ENCODE results near the gene LAMA2. TPM values are rescaled to one million over a fixed set of nuclear protein-coding genes. Genes with fewer than 3 reads are reported as not detected.

LAMA2 gene
- total RNA-seq, 3 donors from 2014 or later (not counting 1 experiment from before 2014, with no cell fraction given), result 2.1 to 5.3 (median 3.6) TPM

- Mint-ChIP-seq H3K4me1 (no peaks in the 10 kb centered on the region), H3K9me3 (no peaks in the 10 kb centered on the region), H3K27ac (no peak overlapping the region), H3K36me3 (no peaks in the 10 kb centered on the region), H3K4me3 (no peak overlapping the region), H3K27me3 (ENCODE audit: low read depth in 2 of 2) (peaks cover 11 to 30% of the 10 kb centered on the region in 2 donors)
- H3K36me3 ChIP-seq (ENCODE audit: control insufficient read depth, insufficient read depth, low read length), result no peaks in the 10 kb centered on the region
- no peak for DNase-seq
- no peaks in the 10 kb centered on the region for H3K4me1 ChIP-seq (ENCODE audit: control insufficient read depth, insufficient read depth, low read length)
- no peak overlapping the region for H3K27ac ChIP-seq (ENCODE audit: low read length)
- ATAC-seq, result no peak
- no peaks in the 10 kb centered on the region for H3K9me3 ChIP-seq (ENCODE audit: control insufficient read depth, insufficient read depth, low read length)
- no peak overlapping the region for H3K4me3 ChIP-seq (ENCODE audit: low read length)
- H3K27me3 ChIP-seq (ENCODE audit: control insufficient read depth, insufficient read depth, low read length), result peaks cover 4% of the 10 kb centered on the region
- 100% methylated on average over 2 of the region's 2 CpGs for WGBS (ENCODE audit: insufficient coverage)
- intact Hi-C loops (cut with micrococcal nuclease), result no loop called here
- TF ChIP-seq, protein P1, sequence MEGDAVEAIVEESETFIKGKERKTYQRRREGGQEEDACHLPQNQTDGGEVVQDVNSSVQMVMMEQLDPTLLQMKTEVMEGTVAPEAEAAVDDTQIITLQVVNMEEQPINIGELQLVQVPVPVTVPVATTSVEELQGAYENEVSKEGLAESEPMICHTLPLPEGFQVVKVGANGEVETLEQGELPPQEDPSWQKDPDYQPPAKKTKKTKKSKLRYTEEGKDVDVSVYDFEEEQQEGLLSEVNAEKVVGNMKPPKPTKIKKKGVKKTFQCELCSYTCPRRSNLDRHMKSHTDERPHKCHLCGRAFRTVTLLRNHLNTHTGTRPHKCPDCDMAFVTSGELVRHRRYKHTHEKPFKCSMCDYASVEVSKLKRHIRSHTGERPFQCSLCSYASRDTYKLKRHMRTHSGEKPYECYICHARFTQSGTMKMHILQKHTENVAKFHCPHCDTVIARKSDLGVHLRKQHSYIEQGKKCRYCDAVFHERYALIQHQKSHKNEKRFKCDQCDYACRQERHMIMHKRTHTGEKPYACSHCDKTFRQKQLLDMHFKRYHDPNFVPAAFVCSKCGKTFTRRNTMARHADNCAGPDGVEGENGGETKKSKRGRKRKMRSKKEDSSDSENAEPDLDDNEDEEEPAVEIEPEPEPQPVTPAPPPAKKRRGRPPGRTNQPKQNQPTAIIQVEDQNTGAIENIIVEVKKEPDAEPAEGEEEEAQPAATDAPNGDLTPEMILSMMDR (IDR thresholded peaks at IDR 0.05), result no peak
Measured at GRCh38 chr6:129188795-129189194, 305.9 kb downstream of the LAMA2 start.

- no peak overlapping the region for H3K4me3 ChIP-seq (ENCODE audit: low read length)
- WGBS (ENCODE audit: insufficient coverage), result no CpG with 5 or more reads among the region's 1 CpG
- H3K9me3 Mint-ChIP-seq, result no peaks in the 10 kb centered on the region
- DNase-seq (no peak), ATAC-seq (no peak)
- peaks cover 11 to 30% of the 10 kb centered on the region in 2 donors for H3K27me3 Mint-ChIP-seq (ENCODE audit: low read depth in 2 of 2)
- TF ChIP-seq, protein P1 (IDR thresholded peaks at IDR 0.05), result no peak
- H3K4me1 Mint-ChIP-seq, result no peaks in the 10 kb centered on the region
- peaks cover 4% of the 10 kb centered on the region for H3K27me3 ChIP-seq (ENCODE audit: control insufficient read depth, insufficient read depth, low read length)
- no peak overlapping the region for H3K27ac Mint-ChIP-seq
- no peaks in the 10 kb centered on the region for H3K36me3 ChIP-seq (ENCODE audit: control insufficient read depth, insufficient read depth, low read length)
- H3K36me3 Mint-ChIP-seq, result no peaks in the 10 kb centered on the region
- H3K4me1 ChIP-seq (ENCODE audit: control insufficient read depth, insufficient read depth, low read length), result no peaks in the 10 kb centered on the region
- H3K4me3 Mint-ChIP-seq, result no peak overlapping the region
- intact Hi-C loops (cut with micrococcal nuclease), result no loop called here
- no peak overlapping the region for H3K27ac ChIP-seq (ENCODE audit: low read length)
- no peaks in the 10 kb centered on the region for H3K9me3 ChIP-seq (ENCODE audit: control insufficient read depth, insufficient read depth, low read length)
Measured at GRCh38 chr6:129189266-129189665, 306.3 kb downstream of the LAMA2 start.

- no peaks in the 10 kb centered on the region for H3K4me1 ChIP-seq (ENCODE audit: control insufficient read depth, insufficient read depth, low read length)
- no peaks in the 10 kb centered on the region for H3K36me3 Mint-ChIP-seq
- intact Hi-C loops (cut with micrococcal nuclease), result no loop called here
- peaks cover 11 to 35% of the 10 kb centered on the region in 2 donors for H3K27me3 Mint-ChIP-seq (ENCODE audit: low read depth in 2 of 2)
- WGBS (ENCODE audit: insufficient coverage), result 63% methylated on average over 2 of the region's 2 CpGs
- no peaks in the 10 kb centered on the region for H3K36me3 ChIP-seq (ENCODE audit: control insufficient read depth, insufficient read depth, low read length)
- no peak overlapping the region for H3K27ac ChIP-seq (ENCODE audit: low read length)
- no peak overlapping the region for H3K4me3 Mint-ChIP-seq
- ATAC-seq, result no peak
- no peaks in the 10 kb centered on the region for H3K4me1 Mint-ChIP-seq
- TF ChIP-seq, protein P1 (IDR thresholded peaks at IDR 0.05), result no peak
- H3K27me3 ChIP-seq (ENCODE audit: control insufficient read depth, insufficient read depth, low read length), result peaks cover 4% of the 10 kb centered on the region
- H3K9me3 Mint-ChIP-seq, result no peaks in the 10 kb centered on the region
- no peak for DNase-seq
- H3K9me3 ChIP-seq (ENCODE audit: control insufficient read depth, insufficient read depth, low read length), result no peaks in the 10 kb centered on the region
- no peak overlapping the region for H3K4me3 ChIP-seq (ENCODE audit: low read length)
- H3K27ac Mint-ChIP-seq, result no peak overlapping the region
Measured at GRCh38 chr6:129191235-129191634, 308.3 kb downstream of the LAMA2 start.

DNA sequence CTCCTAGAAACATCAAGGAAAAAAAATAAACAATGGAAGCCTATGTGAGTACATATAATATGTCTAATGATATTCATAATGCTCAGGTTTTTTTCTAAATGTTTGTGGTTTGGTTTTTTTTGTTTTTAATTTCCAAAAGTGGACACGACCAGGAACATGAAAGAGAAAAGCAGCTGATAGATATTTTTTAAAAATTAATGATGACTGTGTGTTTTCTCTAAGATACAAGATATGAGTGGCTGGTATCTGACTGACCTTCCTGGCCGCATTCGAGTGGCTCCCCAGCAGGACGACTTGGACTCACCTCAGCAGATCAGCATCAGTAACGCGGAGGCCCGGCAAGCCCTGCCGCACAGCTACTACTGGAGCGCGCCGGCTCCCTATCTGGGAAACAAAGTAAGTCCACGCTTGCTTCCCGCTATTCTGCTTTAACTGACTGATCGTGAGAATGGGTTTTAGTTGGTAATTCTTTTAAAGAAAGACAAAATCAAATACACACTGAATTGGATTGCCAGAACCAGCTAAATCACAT is 309.6 kb downstream of the LAMA2 start:
- Mint-ChIP-seq H3K27ac (no peak overlapping the region), H3K36me3 (no peaks in the 10 kb centered on the region), H3K27me3 (ENCODE audit: low read depth in 2 of 2) (peaks cover 8 to 31% of the 10 kb centered on the region in 2 donors), H3K9me3 (no peaks in the 10 kb centered on the region), H3K4me3 (no peak overlapping the region), H3K4me1 (no peaks in the 10 kb centered on the region)
- TF ChIP-seq, protein P1 (IDR thresholded peaks at IDR 0.05), result no peak
- intact Hi-C loops (cut with micrococcal nuclease), result no loop called here
- Histone ChIP-seq H3K9me3 (ENCODE audit: control insufficient read depth, insufficient read depth, low read length) (no peaks in the 10 kb centered on the region), H3K27me3 (ENCODE audit: control insufficient read depth, insufficient read depth, low read length) (peaks cover 4% of the 10 kb centered on the region), H3K4me3 (ENCODE audit: low read length) (no peak overlapping the region), H3K27ac (ENCODE audit: low read length) (no peak overlapping the region), H3K36me3 (ENCODE audit: control insufficient read depth, insufficient read depth, low read length) (no peaks in the 10 kb centered on the region), H3K4me1 (ENCODE audit: control insufficient read depth, insufficient read depth, low read length) (no peaks in the 10 kb centered on the region)
- 94% methylated on average over 14 of the region's 14 CpGs for WGBS (ENCODE audit: insufficient coverage)
- DNase-seq (no peak), ATAC-seq (no peak)
